Activated CD8-positive, alpha-beta memory T cell treated with anti-CD3 and anti-CD28 coated beads, Interleukin-2, amount 50 U/mL, for 24 hours (primary cell): ENCODE data around the gene OBSCN.

Experiments used
- DNase-seq: peaks from one replicate; pipeline ENCODE4 v3.0.0-alpha.2; 2020; ENCODE audit errors: extremely low read depth

Gene OBSCN

DNA sequence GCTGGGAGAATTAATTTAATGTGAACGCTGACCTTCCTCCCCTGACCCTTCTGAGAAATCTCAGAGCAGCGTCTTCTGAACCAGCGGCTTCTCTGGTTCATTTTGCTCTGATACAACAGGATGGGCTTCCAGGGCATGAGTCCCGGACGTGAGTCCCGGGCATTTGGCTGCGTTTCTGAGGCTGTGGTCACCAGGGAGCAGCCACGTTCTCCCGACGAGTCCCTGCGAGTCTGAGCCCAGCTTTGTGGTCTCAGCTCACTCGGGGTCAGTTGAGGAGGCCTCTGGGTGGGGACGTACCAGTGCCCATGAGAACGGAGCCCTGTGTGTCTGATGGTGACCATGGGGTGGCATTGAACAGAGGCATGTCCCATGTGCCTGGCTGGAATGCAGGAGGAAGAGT, 17.7 kb upstream of the OBSCN start:
- no peak for DNase-seq

DNA sequence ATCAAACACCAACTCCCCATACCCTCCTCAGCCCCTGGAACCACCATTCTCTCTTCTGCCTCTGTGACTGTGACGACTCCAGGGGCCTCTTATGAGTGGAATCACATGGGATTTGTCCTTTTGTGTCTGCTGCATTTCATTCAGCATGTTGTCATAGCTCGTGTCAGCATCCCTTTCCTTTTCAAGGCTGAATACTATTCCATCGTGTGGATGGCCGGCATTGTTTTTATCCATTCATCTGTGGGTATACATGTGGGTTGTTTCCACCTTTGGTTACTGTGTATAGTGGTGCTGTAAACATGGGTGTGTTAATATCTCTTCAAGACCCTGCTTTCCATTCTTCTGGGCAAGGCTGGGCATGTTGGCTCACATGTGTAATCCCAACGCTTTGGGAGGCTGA, 17.1 kb upstream of the OBSCN start:
- no peak for DNase-seq

DNA sequence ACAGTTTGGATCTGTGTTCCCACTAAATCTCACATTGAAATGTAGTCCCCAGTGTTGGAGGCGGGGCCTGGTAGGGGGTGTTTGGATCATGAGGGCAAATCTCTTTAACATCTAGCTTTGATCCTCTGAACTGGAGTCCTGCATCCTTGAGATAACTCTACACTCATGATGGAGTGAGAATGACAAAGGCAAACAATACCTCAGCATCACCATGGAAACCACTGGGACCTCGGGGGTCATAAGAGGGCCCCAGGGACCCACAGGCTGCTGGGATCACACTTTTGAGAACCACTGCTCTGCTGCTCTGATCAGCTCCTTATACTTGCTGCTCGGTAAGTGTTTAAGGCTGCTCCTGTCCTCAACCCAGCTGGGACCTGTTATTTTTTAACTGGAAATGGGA, 13.4 kb upstream of the OBSCN start:
- DNase-seq, result no peak

DNA sequence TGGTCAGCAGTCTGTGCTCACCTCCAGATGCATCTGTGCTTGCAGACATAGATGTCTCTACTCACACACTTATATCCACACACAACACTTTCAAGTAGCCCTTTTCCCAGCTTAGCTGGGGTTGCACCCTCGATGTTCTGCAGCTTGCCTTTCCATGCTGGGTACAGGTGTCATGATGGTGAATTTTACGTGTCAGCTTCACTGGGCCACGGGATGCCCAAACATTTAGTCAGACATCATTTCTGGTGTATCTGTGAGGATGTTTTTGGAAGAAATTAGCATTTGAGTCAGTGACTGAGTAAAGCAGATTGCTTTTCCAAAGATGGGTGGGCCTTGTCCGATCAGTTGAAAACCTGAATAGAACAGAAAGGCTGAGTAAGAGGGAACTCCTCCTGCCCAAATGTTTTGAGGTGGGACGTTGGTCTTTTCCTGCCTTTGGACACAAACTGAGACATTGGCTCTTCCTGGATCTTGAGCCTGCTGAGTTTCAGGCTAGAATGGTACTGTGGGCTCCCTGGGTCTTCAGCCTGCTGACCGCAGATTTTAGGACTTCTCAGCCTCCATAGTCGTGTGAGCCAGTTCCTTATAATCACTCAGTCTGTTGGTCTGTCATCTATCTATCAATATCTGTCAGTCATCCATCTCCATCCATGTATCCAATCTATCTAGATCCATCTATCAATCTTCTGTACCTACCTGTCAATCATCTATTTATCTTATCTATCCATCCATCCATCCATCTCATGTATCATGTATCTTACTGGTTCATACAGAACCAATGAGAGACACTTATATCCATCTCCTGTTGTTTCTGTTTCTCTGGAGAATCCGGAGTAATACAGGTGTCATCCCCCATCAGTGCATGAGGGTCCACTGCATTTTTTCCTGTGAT, 12.7 kb upstream of the OBSCN start:
- no peak for DNase-seq

DNA sequence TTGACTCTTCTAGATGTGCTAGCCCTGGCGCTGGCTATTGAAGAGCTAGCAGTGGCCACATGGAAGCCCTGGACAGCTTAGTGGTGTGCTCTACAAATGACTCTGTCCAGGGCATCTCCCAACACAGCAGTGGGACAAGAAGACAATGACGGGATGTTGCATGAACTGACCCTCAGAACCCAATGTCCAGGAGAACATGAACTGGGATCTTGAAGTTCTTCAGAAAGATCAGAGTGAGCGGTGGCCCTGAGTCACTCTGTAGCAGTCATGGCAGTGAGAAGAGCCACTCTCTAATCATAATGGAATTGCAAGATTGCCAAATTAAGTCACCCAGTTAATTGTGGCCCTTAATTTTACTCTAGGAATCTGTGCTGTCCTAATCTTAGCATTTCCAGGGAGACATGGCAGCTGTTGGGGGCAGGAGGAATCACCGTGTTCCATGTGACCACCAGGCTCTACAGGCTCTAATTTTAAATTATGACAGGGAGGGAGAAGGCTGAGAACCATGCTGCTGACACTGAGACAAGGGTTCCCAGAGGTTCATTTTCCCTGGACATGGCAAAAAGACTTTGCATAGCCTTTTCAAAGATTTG, 10.2 kb upstream of the OBSCN start:
- no peak for DNase-seq

DNA sequence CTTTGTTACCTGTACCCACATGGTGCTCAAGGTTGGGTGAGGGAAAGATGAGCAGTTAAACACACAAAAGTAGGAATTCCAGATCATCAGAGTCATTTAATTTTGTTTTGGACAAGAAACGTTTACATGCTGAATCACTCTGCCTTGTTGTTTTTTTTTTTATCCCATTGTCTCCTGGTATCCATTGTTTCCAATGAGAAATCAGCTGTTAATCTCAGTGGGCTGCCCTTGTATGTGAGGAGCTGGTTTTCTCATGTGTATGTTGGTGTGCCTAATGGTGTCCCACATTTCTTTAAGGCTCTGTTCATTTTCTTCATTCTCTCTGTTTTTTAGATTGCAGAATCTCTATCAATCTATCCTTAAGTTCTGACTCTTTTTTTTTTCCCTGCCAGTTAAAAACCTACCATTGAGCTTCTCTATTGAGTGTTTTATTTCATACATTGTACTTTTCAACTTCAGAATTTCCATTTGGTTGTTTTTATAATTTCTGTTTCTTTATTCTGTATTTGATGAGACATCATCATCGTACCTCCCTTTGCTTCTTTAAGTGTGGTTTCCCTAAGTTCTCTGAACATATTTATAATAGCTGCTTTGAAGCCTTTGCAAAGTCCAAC, 8.8 kb upstream of the OBSCN start:
- DNase-seq, result no peak

DNA sequence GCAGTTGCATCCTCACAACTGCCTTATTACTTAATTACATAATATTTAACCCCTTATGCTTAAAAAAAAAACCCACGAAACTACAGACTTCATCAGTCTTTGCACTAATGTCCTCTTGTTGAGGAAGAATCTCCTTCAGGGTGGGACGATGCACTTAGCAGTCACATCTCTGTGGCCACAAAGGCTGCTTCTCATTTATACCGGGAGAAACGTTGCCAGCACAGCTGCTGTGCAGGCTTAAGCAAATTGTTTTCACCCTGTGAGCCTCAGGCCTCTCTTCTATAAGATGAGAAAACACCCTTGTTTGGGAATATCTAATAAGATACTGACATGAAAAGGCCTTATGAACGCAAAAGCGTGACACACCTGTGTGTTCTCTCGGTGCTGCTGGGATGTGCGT, 2.9 kb upstream of the OBSCN start:
- DNase-seq, result no peak

DNA sequence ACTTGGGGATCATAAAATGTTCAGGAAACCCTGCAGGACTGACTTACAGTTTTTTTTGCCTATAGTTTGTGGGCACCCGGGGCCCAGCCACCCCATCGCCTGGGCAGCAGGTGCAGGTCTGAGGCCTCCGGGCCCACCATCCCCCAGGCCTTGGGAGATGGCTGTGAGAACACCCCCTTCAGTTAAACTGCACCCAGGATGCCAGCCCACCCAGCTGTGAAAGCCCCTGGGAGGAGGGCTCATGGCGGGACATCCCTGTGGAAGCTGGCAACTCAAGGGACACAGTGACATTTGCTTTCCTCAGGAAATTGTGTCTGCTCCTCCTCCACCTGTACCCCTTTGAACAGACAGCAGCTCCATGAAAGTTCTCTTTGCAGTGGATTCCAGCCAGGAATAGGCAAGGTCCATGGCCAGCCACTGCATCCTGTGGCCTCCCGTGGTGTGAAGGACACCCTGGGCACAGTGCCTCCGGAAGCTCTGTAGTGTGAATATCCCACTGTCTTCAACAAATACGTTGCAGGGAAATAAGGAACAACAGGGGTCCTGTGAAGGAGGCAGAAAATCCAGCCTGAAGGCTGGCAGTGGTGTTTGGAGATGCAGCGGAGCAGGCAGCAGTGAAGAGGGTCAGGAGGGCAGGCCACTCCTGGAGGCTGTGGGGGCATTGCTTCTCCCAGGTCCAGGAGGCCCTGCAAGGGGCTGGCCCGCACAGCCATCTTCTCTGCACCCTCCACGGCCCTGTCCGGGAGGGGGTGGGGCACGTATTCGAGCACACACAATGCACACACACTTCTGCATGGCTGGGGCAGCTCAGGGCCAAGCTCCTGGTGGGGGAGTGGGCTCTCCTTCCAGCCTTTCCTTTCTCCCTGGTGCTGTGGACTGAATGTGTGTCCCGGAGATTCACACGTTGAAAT, 2.1 kb upstream of the OBSCN start:
- no peak for DNase-seq

DNA sequence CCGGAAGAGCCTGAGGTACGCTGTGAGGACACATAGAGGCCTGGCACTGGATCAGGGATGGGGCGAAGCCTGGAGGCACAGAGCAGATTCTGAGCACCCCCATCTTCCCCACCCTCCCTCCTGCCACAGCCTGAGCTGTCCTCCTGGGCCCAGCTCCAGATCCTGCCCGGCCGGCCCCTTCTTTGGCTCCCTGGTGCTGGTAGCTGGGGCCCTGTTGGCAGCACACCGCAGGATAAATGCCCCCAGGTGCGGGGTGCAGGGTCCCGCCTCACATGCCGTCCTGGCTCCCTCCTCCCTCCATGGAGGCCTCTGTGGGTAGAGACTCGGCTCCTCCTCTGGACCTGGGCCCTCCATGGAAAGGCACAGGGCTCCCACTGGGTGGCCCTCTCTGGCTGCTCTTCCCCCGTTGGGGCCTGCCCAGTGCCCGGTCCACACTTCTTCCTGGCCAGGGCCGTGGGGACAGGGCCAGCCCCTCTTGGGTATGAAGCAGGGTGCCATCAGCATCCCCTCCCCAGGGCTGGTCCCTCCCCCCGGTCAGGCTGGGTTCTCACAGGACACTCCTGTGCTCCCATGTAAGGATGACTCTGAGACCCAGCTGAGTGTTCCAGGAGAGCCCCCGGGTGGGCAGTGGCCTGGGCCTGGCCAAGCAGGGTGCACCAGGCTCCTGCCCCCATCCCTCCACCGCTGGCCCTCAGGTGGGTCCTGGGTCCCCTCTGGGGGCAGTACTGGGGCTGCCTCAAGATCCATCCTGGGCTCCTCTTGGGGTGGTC, 1.1 kb upstream of the OBSCN start:
- DNase-seq, result no peak

DNA sequence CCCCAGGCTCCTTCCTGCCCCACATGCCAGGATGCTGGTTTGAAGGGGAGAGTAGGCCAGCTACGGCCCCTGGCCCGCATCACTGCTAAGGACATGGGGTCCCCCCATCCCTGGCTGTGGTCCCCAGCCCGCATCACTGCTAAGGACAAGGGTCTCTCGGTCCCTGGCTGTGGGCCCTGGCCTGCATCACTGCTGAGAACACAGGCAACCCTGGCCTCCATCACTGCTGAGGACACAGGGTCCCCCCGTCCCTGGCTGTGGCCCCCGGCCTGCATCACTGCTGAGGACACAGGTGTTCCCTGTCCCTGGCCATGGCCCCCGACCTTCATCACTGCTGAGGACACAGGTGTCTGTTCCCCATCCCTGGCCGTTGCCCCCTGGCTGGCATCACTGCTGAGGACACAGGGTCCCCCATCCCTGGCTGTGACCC, 448 bp upstream of the OBSCN start:
- no peak for DNase-seq

DNA sequence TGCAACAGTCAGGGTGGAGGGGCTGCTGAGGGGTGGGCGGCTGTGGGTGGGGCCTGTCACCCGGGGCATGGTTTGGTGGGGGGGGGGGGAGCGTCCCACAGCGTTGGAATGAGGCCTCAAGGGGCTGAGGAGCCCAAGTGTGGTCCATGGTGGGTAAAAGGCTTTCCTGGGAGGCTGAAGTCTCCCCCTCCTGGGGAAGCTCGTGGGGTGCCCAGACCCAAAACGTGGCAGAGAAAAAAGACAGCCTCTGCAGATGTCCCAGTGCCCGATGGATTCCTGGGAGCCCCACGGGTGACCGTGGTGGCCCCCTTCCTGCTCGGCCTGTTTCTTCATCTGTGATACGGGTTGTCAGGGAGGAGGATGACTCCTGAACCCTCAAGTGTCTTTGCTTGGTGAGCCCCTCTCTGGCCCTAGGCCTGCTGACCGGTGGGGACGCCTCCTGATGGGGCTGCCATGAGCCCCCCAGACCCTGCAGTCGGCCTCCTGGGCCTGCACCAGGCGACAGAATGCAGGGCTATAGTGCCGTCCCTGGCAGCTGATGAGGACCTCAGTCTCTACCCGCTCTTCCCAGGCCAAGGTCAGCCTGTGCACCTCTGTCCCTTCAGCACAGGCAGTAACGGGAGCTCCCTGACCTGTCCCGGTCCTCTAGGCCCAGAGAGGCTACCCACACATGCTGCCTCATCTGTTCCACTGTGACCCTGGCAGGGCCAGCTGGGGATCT, 1.1 kb downstream of the OBSCN start:
- no peak for DNase-seq

DNA sequence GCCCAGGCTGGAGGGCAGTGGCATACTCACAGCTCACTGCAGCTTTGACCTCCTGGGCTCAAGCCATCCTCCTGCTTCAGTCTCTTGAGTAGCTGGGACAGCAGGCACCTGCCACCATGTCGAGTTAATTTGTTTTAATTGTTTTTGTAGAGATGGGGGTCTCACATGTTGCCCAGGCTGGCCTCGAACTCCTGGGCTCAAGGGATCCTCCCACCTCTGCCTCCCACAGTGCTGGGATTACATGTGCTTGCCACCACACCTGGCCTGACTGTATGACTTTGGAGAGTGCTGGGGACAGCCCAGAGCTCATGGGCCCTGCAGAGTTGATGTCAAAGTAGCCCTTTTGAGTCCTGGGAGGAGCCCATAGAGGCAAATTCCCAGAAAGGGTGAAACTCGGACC, 1.8 kb downstream of the OBSCN start:
- DNase-seq, result no peak

DNA sequence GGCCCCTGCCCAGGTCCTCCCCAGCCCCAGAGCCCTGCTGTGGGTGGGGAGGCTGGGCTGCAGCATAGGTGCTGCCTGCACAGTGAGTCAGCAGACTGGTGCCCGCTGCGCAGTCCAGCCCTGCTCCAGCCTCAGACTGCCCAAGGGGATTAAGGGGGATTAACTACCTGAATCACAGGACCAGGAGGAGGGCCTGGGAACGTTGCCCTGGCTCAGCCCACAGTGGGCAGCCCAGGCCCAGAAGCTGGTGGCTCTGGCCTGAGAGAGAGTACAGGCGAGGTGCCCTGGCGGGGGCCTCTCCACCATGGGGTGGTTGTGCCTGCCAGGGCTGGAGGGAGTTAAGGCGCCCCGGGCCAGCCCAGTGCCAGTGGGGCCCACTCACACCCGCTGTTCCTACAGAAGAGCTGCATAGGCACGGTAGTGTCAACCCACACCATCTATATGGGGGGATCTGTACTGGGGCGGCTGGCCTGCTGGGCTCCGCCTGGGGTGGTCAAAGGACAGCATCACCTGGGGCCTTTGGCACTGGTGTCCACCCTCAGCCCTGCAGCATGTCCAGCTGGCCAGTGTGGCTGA, 2.3 kb downstream of the OBSCN start:
- no peak for DNase-seq

DNA sequence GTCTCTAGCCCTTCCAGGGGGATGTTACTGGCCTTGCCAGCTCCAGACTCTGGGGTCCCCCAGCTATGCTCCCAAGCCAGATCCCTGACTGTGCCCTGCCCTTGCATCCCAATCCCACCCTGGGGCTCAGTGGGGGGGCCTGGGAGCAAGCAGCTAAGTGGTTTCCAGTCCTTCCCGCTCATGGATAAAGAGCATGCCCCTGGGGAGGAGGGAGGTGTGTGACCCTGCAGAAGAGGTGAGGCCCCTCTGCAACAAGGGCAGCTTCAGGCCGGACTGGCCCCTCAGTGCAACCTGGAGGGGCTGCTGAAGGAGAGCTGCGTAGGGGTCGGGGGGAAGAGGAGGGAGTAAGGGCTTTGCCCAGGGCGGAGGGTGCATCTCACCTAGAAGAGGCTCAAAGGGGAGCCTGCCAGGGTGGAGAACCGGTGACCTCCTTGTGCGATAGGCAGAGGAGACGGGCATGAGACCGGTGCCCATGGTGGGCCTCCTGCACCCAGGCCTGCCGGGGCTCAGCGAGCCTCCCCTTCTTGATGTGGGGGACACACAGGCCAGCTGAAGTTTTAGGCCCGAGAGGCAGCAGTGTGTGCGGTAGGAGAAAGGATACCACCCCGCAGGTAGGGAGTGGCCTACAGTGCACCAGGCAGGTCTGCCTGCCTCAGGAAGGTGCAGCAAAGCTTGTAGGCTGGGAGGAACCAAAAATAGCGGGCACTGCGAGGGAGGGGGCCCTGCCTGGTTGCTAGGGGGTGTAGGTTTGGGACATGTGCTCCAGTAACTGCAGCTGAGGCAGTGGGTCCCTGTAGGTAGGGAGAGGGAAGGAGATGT, 3.1 kb downstream of the OBSCN start:
- no peak for DNase-seq

DNA sequence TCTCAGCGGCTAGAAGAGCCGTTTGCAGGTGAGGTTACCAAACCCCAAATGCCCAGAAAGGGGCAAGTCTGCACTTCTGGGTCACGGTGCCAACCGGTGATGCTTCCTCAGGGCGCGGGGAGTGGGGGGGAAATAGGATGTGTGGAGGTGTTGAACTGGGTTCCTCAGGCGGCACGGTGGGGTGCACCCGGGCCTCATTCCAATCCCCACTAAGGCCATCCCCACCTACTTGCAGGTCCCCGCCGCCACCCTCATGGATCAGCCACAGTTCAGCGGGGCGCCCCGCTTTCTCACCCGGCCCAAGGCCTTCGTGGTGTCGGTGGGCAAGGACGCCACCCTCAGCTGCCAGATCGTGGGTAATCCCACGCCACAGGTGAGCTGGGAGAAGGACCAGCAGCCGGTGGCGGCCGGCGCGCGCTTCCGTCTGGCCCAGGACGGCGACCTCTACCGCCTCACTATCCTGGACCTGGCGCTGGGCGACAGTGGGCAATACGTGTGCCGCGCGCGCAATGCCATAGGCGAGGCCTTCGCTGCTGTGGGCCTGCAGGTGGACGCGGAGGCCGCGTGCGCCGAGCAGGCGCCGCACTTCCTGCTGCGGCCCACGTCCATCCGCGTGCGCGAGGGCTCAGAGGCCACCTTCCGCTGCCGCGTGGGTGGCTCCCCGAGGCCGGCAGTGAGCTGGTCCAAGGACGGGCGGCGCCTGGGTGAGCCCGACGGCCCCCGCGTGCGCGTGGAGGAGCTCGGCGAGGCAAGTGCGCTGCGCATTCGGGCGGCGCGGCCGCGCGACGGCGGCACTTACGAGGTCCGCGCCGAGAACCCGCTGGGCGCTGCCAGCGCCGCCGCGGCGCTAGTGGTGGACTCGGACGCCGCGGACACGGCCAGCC, 3.9 kb downstream of the OBSCN start:
- no peak for DNase-seq

DNA sequence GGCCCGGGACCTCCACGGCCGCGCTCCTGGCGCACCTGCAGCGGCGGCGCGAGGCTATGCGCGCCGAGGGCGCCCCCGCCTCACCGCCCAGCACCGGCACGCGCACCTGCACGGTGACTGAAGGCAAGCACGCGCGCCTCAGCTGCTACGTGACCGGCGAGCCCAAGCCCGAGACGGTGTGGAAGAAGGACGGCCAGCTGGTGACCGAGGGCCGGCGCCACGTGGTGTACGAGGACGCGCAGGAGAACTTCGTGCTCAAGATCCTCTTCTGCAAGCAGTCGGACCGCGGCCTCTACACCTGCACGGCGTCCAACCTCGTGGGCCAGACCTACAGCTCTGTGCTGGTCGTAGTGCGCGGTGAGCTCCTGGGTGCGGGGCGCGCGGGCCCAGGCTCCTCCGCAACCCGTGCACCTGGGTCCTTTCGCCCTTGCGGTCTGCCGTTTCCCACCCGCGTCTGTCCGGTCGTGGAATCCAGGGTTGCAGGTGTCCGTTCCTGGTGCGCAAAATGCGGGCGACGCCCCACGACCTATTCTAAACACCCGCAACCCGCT, 4.6 kb downstream of the OBSCN start:
- DNase-seq, result no peak

DNA sequence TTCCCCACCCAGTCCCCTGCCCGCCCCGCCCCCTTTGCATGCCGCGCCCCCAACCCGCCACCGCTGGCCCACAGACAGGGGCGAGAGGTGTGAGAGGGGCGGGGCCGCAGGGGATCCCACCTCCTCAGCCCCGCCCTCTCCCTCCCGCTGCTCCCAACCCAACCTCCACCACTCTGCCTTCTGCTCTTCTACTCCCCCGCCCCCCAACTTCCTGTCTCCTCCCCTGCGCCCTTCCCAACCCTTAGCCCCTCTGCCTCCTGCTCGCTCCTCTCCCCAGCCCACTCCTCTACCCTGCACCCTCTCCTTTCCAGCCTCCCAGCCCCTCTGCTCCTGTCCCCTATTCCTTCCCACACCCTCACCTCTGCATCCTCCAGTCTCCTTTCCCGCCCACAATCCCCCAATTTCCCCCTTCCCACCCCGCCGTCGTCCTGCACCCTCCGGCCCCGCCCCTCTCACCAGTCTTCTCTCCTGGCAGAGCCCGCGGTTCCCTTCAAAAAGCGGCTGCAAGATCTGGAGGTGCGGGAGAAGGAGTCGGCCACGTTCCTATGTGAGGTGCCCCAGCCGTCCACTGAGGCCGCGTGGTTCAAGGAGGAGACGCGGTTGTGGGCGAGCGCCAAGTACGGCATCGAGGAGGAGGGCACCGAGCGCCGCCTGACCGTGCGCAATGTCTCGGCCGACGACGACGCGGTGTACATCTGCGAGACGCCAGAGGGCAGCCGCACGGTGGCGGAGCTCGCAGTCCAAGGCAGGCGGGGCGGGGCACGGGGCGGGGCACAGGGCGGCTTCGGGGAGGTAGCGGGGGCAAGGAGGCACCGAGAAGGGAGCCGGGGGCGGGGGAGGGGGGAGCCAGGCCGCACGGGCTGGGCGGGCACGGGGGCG, 5.4 kb downstream of the OBSCN start:
- peak; percentile 67 for DNase-seq
